IMR-90 (cell line): Measurements from ENCODE around the gene LILRA1. TPM values are rescaled to one million over a fixed set of nuclear protein-coding genes. Genes with fewer than 3 reads are reported as not detected.

Experiments used
- ATAC-seq: fragments of 200-7000 bp; cut with Tn5 transposase; 2 replicates; pipeline ENCODE4 v1.9.1; 2020; ENCODE audit warnings: low read depth, mild to moderate bottlenecking, moderate library complexity
- BruUV-seq: library from RNA; stranded (reverse); fragments of 400-500 nt; replicated peaks from 2 replicates; lab custom pipeline; 2021; lab: Mats Ljungman, UMichigan
- CTCF ChIA-PET: fragments of 300-600 bp; formaldehyde crosslinking; extraction: SDS; loops from one replicate; lab custom pipeline; 2021; ENCODE audit warnings: antibody characterized with exemption; lab: Yijun Ruan, JAX
- POLR2A ChIA-PET: fragments of 300-600 bp; sonication (Branson Sonifier 250); formaldehyde crosslinking; loops from one replicate; lab custom pipeline; 2022; ENCODE audit warnings: antibody characterized with exemption; ENCODE audit not compliant: unreplicated experiment; lab: Charles Lee
- DNase-seq: peaks from one replicate; pipeline ENCODE4 v3.0.0; 2013
- H2AFZ ChIP-seq: replicated peaks from 2 replicates; pipeline ENCODE3; 2013; ENCODE audit warnings: low read length, mild to moderate bottlenecking; ENCODE audit not compliant: poor library complexity
- H2AK5ac ChIP-seq: 2 replicates; pipeline ENCODE4 v1.6.1; 2013; ENCODE audit warnings: low read depth, low read length, inconsistent platforms
- H2AK9ac ChIP-seq: replicated peaks from 2 replicates; pipeline ENCODE3; 2013; ENCODE audit warnings: mild to moderate bottlenecking, low read depth, low read length, moderate library complexity; ENCODE audit not compliant: poor library complexity
- H2BK120ac ChIP-seq: 2 replicates; pipeline ENCODE4 v1.6.1; 2013; ENCODE audit warnings: low read depth, low read length, inconsistent platforms
- H2BK15ac ChIP-seq: 3 replicates; pipeline ENCODE4 v1.6.1; 2013; ENCODE audit warnings: low read depth, low read length, inconsistent platforms
- H2BK20ac ChIP-seq: 2 replicates; pipeline ENCODE4 v1.6.1; 2013; ENCODE audit warnings: low read depth, mild to moderate bottlenecking, inconsistent platforms, low read length, moderate library complexity
- H2BK5ac ChIP-seq: 2 replicates; pipeline ENCODE4 v1.6.1; 2013; ENCODE audit warnings: mild to moderate bottlenecking, low read depth, low read length, inconsistent platforms; ENCODE audit not compliant: poor library complexity, severe bottlenecking
- H3K14ac ChIP-seq: replicated peaks from 2 replicates; pipeline ENCODE4 v1.6.1; 2013; ENCODE audit warnings: low read depth, low read length, inconsistent platforms
- H3K18ac ChIP-seq: 2 replicates; pipeline ENCODE4 v1.6.1; 2013; ENCODE audit warnings: low read depth, low read length, control low read depth
- H3K23ac ChIP-seq: 2 replicates; pipeline ENCODE4 v1.6.1; 2013; ENCODE audit warnings: low read depth, low read length, inconsistent platforms
- H3K27ac ChIP-seq: 2 replicates; pipeline ENCODE4 v1.5.1; 2013; ENCODE audit warnings: mild to moderate bottlenecking, control low read depth, low read length; ENCODE audit not compliant: insufficient read depth
- H3K27me3 ChIP-seq: 2 replicates; pipeline ENCODE4 v1.6.1; 2013; ENCODE audit warnings: low read length; ENCODE audit not compliant: control insufficient read depth, insufficient read depth
- H3K36me3 ChIP-seq: 2 replicates; pipeline ENCODE4 v1.6.1; 2013; ENCODE audit warnings: low read length, mixed read lengths; ENCODE audit not compliant: control insufficient read depth, insufficient read depth
- H3K4ac ChIP-seq: 2 replicates; pipeline ENCODE4 v1.6.1; 2013; ENCODE audit warnings: low read depth, low read length, inconsistent platforms
- H3K4me1 ChIP-seq: 2 replicates; pipeline ENCODE4 v1.6.1; 2013; ENCODE audit warnings: low read length, mixed read lengths; ENCODE audit not compliant: control insufficient read depth, insufficient read depth
- H3K4me2 ChIP-seq: 2 replicates; pipeline ENCODE4 v1.6.1; 2013; ENCODE audit warnings: low read depth, mild to moderate bottlenecking, control low read depth, low read length, moderate library complexity
- H3K4me3 ChIP-seq: 2 replicates; pipeline ENCODE4 v1.5.1; 2013; ENCODE audit warnings: low read depth, mild to moderate bottlenecking, control low read depth, low read length, moderate library complexity; ENCODE audit not compliant: insufficient read depth
- H3K56ac ChIP-seq: 2 replicates; pipeline ENCODE4 v1.6.1; 2013; ENCODE audit warnings: low read length, inconsistent platforms; ENCODE audit not compliant: insufficient read depth; ENCODE audit errors: extremely low read depth
- H3K79me1 ChIP-seq, 2 experiments: 2 replicates each; pipeline ENCODE4 v1.6.1; 2013; ENCODE audit warnings: low read length in 2 of 2, inconsistent platforms in 1 of 2, low read depth in 1 of 2
- H3K9ac ChIP-seq: 2 replicates; pipeline ENCODE4 v1.6.1; 2013; ENCODE audit warnings: low read depth, low read length, control low read depth
- H3K9me1 ChIP-seq: 2 replicates; pipeline ENCODE4 v1.6.1; 2013; ENCODE audit warnings: low read length, inconsistent platforms; ENCODE audit not compliant: insufficient read depth
- H3K9me3 ChIP-seq: 2 replicates; pipeline ENCODE4 v1.6.1; 2013; ENCODE audit warnings: low read length; ENCODE audit not compliant: control insufficient read depth, insufficient read depth
- H4K20me1 ChIP-seq: 2 replicates; pipeline ENCODE4 v1.6.1; 2013; ENCODE audit warnings: low read length, inconsistent platforms; ENCODE audit not compliant: insufficient read depth
- H4K5ac ChIP-seq: 2 replicates; pipeline ENCODE4 v1.6.1; 2013; ENCODE audit warnings: mild to moderate bottlenecking, low read depth, low read length, control low read depth
- H4K8ac ChIP-seq, 2 experiments: 2 replicates each; pipeline ENCODE4 v1.6.1; 2013; ENCODE audit warnings: low read depth in 2 of 2, low read length in 2 of 2, control low read depth in 1 of 2, inconsistent platforms in 1 of 2
- H4K91ac ChIP-seq: 2 replicates; pipeline ENCODE4 v1.6.1; 2013; ENCODE audit warnings: low read depth, low read length, inconsistent platforms; ENCODE audit not compliant: insufficient read depth
- BHLHE40 ChIP-seq: fragments of 150-350 bp; IDR thresholded peaks from 2 replicates; pipeline ENCODE4 v1.6.1; 2016; ENCODE audit warnings: mild to moderate bottlenecking, low read depth, low read length
- CEBPB ChIP-seq: IDR thresholded peaks from 2 replicates; pipeline ENCODE4 v1.6.1; 2012; ENCODE audit warnings: low read depth, low read length, improper control_type of control experiment
- CHD1 ChIP-seq: IDR thresholded peaks from 2 replicates; pipeline ENCODE4 v1.6.1; 2012; ENCODE audit warnings: low read depth, low read length, improper control_type of control experiment
- CTCF ChIP-seq: conservative IDR thresholded peaks from 2 replicates; pipeline ENCODE4 v1.5.1; 2012; ENCODE audit warnings: mild to moderate bottlenecking, low read depth, low read length, improper control_type of control experiment
- ELK1 ChIP-seq: fragments of 150-350 bp; IDR thresholded peaks from 2 replicates; pipeline ENCODE4 v1.6.1; 2016; ENCODE audit warnings: low read depth, mild to moderate bottlenecking, low read length, moderate library complexity, borderline replicate concordance
- FOS ChIP-seq: fragments of 150-350 bp; IDR thresholded peaks from 2 replicates; pipeline ENCODE4 v1.6.1; 2016; ENCODE audit warnings: low read depth, low read length
- MAFK ChIP-seq: IDR thresholded peaks from 2 replicates; pipeline ENCODE4 v1.6.1; 2012; ENCODE audit warnings: low read depth, low read length, improper control_type of control experiment
- MAZ ChIP-seq: IDR thresholded peaks from 2 replicates; pipeline ENCODE4 v1.6.1; 2012; ENCODE audit warnings: low read depth, mild to moderate bottlenecking, low read length, improper control_type of control experiment, moderate library complexity, borderline replicate concordance
- MXI1 ChIP-seq: IDR thresholded peaks from 2 replicates; pipeline ENCODE4 v1.6.1; 2012; ENCODE audit warnings: low read depth, mild to moderate bottlenecking, low read length, moderate library complexity, borderline replicate concordance
- NFE2L2 ChIP-seq: fragments of 150-350 bp; IDR thresholded peaks from 2 replicates; pipeline ENCODE4 v1.6.1; 2016; ENCODE audit warnings: low read depth, mild to moderate bottlenecking, low read length
- POLR2A ChIP-seq: IDR thresholded peaks from 2 replicates; pipeline ENCODE4 v1.6.1; 2012; ENCODE audit warnings: mild to moderate bottlenecking, low read depth, low read length
- RAD21 ChIP-seq: IDR thresholded peaks from 2 replicates; pipeline ENCODE4 v1.6.1; 2012; ENCODE audit warnings: low read length, improper control_type of control experiment
- RCOR1 ChIP-seq: IDR thresholded peaks from 2 replicates; pipeline ENCODE4 v1.6.1; 2012; ENCODE audit warnings: mild to moderate bottlenecking, low read length, improper control_type of control experiment; ENCODE audit not compliant: insufficient replicate concordance
- RFX5 ChIP-seq: IDR thresholded peaks from 2 replicates; pipeline ENCODE4 v1.8.0; 2012; ENCODE audit warnings: low read depth, mild to moderate bottlenecking, low read length, moderate library complexity
- SMC3 ChIP-seq: fragments of 150-350 bp; IDR thresholded peaks from 2 replicates; pipeline ENCODE4 v1.6.1; 2016; ENCODE audit warnings: low read depth, mild to moderate bottlenecking, antibody characterized with exemption, low read length, moderate library complexity
- USF2 ChIP-seq: fragments of 150-350 bp; IDR thresholded peaks from 2 replicates; pipeline ENCODE4 v1.6.1; 2017; ENCODE audit warnings: mild to moderate bottlenecking, antibody characterized with exemption, low read length, low read depth
- WGBS, 2 experiments: methylation state at CpG; one replicate each; pipeline versions ENCODE4 v1.1.5 to v1.1.7; 2013; ENCODE audit warnings: missing lambda C conversion rate in 2 of 2; ENCODE audit not compliant: insufficient read length in 1 of 2; ENCODE audit errors: extremely low coverage in 2 of 2; 5-methylcytosine and 5-hydroxymethylcytosine counted together
- dilution Hi-C: fragments of 300-500 bp; cut with HindIII; formaldehyde crosslinking; loops from one replicate; pipeline ENCODE4 v1.14.3; 2018; ENCODE audit warnings: low sequenced_read_pairs; ENCODE audit not compliant: unreplicated experiment
- in situ Hi-C: fragments of 300-500 bp; cut with MboI; formaldehyde crosslinking; loops from 3 replicates; pipeline ENCODE4 v1.14.3; 2019; ENCODE audit warnings: low sequenced_read_pairs, inconsistent platforms, mixed read lengths
- intact Hi-C: fragments of 100-400 bp; cut with micrococcal nuclease; formaldehyde crosslinking; loops from 2 replicates; pipeline ENCODE4 v1.10.0; 2022
- polyA plus RNA-seq, 3 experiments: library from polyadenylated mRNA; depleted of rRNA; stranded (reverse); fragments of >200 nt; gene quantifications; 2 replicates each; pipeline ENCODE4 v1.2.3, GENCODE V29; 2012; ENCODE audit warnings: low replicate concordance in 1 of 3
- total RNA-seq: library from RNA; depleted of rRNA; stranded (reverse); fragments of >200 nt; gene quantifications from 2 replicates; pipeline ENCODE4 v1.2.3, GENCODE V29; 2012

Gene LILRA1
- total and polyA plus RNA-seq, 2 of the 4 experiments (the other 2 are of a cell fraction): not detected

GRCh38 chr19:54633401-54633800, 40.0 kb downstream of the LILRA1 start:
- ChIA-PET CTCF (no interaction called here), POLR2A (no interaction called here)
- dilution Hi-C loops: no loop called here
- Histone ChIP-seq H3K36me3 (no peaks in the 10 kb centered on the region), H3K4me3 (no peak overlapping the region), H4K91ac (no peak overlapping the region), H3K56ac (no peak overlapping the region), H2BK15ac (no peak overlapping the region), H2BK20ac (no peak overlapping the region), H3K27ac (no peak overlapping the region), H3K4me1 (no peaks in the 10 kb centered on the region), H3K9me1 (no peaks in the 10 kb centered on the region), H4K8ac (no peak overlapping the region), H2AK9ac (no peak overlapping the region), H4K5ac (no peak overlapping the region), H3K18ac (no peak overlapping the region), H3K14ac (no peak overlapping the region), H3K4ac (no peak overlapping the region), H3K79me1 (no peaks in the 10 kb centered on the region), H2AFZ (no peak overlapping the region), H3K9me3 (peaks cover 22% of the 10 kb centered on the region; the same call in 1 of the 2 replicates), H4K20me1 (no peaks in the 10 kb centered on the region), H2BK5ac (no peak overlapping the region), H3K9ac (no peak overlapping the region), H2AK5ac (no peak overlapping the region), H2BK120ac (no peak overlapping the region), H3K23ac (no peak overlapping the region), H3K27me3 (no peaks in the 10 kb centered on the region), H3K4me2 (no peak overlapping the region)
- intact Hi-C loops: no loop called here
- no TSS peak for BruUV-seq
- ATAC-seq (no peak), DNase-seq (no peak)
- in situ Hi-C loops: loop anchor here (5.0 kb wide), 1 partner anchor 351 kb away; the partner anchor contains the start of gene LILRB2
- TF ChIP-seq CTCF: no peak
- no peak for TF ChIP-seq SMC3
- TF ChIP-seq FOS: no peak
- TF ChIP-seq RAD21: no peak
- TF ChIP-seq MXI1: no peak
- TF ChIP-seq ELK1: no peak
- TF ChIP-seq BHLHE40: no peak
- no peak for TF ChIP-seq MAZ
- TF ChIP-seq POLR2A: no peak
- no peak for TF ChIP-seq USF2
- no peak for TF ChIP-seq RFX5
- TF ChIP-seq NFE2L2: no peak
- no peak for TF ChIP-seq MAFK
- no peak for TF ChIP-seq RCOR1
- TF ChIP-seq CEBPB: no peak
- no peak for TF ChIP-seq CHD1
- WGBS, 2 experiments: no CpG with 5 or more reads among the region's 7 CpGs
